ENCODE data around the gene TRIM47.

Gene TRIM47

GRCh38 chr17:75878174-75878998, at the start of gene TRIM47:
Gene TRIM47 (minus strand): TSS chr17:75878581. CDS start chr17:75878548, 33 bp downstream.
- peak; percentile 75 for DNase-seq (ENCODE audit: low spot score)

- DNase-seq (ENCODE audit: low spot score): peak; percentile 32
Observed at GRCh38 chr17:75927286-75927922, 49.0 kb upstream of the TRIM47 start.

GRCh38 chr17:75926456-75926855, 48.1 kb upstream of the TRIM47 start:
- DNase-seq (ENCODE audit: low spot score): no peak

GRCh38 chr17:75925912-75926311, 47.5 kb upstream of the TRIM47 start:
- DNase-seq (ENCODE audit: low spot score): no peak

GRCh38 chr17:75925103-75925502, 46.7 kb upstream of the TRIM47 start:
- DNase-seq (ENCODE audit: low spot score): no peak

- DNase-seq (ENCODE audit: low spot score): no peak
Observed at GRCh38 chr17:75922963-75923874, 44.8 kb upstream of the TRIM47 start.

- DNase-seq (ENCODE audit: low spot score): no peak
Observed at GRCh38 chr17:75922173-75922961, 44.0 kb upstream of the TRIM47 start.

- DNase-seq (ENCODE audit: low spot score): no peak
Observed at GRCh38 chr17:75921596-75921995, 43.2 kb upstream of the TRIM47 start.

GRCh38 chr17:75920045-75920560, 41.7 kb upstream of the TRIM47 start:
- no peak for DNase-seq (ENCODE audit: low spot score)

- DNase-seq (ENCODE audit: low spot score): no peak
Observed at GRCh38 chr17:75919611-75920010, 41.2 kb upstream of the TRIM47 start.

GRCh38 chr17:75917917-75918445, 39.6 kb upstream of the TRIM47 start:
- no peak for DNase-seq (ENCODE audit: low spot score)

GRCh38 chr17:75917141-75917916, 38.9 kb upstream of the TRIM47 start:
- no peak for DNase-seq (ENCODE audit: low spot score)

GRCh38 chr17:75915268-75915667, 36.9 kb upstream of the TRIM47 start:
- no peak for DNase-seq (ENCODE audit: low spot score)

- DNase-seq (ENCODE audit: low spot score): no peak
Observed at GRCh38 chr17:75914643-75915267, 36.4 kb upstream of the TRIM47 start.

GRCh38 chr17:75913537-75914210, 35.3 kb upstream of the TRIM47 start:
- no peak for DNase-seq (ENCODE audit: low spot score)

GRCh38 chr17:75910699-75911098, 32.3 kb upstream of the TRIM47 start:
- no peak for DNase-seq (ENCODE audit: low spot score)

GRCh38 chr17:75909812-75910274, 31.5 kb upstream of the TRIM47 start:
- no peak for DNase-seq (ENCODE audit: low spot score)

- DNase-seq (ENCODE audit: low spot score): peak; percentile 73
Observed at GRCh38 chr17:75909051-75909811, 30.9 kb upstream of the TRIM47 start.
